SK-N-SH (cell line): Measurements from ENCODE around the gene DOP1B. TPM values are rescaled to one million over a fixed set of nuclear protein-coding genes. Genes with fewer than 3 reads are reported as not detected.
A peak's percentile ranks its signal among the peaks of the same experiment; 100 is the strongest.

Experiments used
- CTCF ChIA-PET: fragments of 300-600, 350-600 bp; formaldehyde crosslinking; extraction: SDS; loops from one replicate; lab custom pipeline; 2021; lab: Yijun Ruan, JAX
- POLR2A ChIA-PET: fragments of 350-600 bp; sonication (Branson Sonifier 250); formaldehyde crosslinking; extraction: SDS; loops from one replicate; lab custom pipeline; 2020; ENCODE audit warnings: antibody characterized with exemption, inconsistent platforms; lab: Yijun Ruan, JAX
- DNase-seq: peaks from one replicate; pipeline ENCODE4 v3.0.0; 2012
- H2AFZ ChIP-seq: fragments of 200-600 bp; sonication (generic); 2 replicates; pipeline ENCODE4 v1.8.1; 2016; ENCODE audit warnings: antibody characterized with exemption, mild to moderate bottlenecking, low read depth
- H3F3A ChIP-seq: fragments of 200-600 bp; sonication (generic); replicated peaks from 2 replicates; pipeline ENCODE3; 2016; ENCODE audit warnings: antibody characterized with exemption, mild to moderate bottlenecking; ENCODE audit not compliant: insufficient read depth
- H3K27ac ChIP-seq, 2 experiments: fragments of 200-500 bp in 1 of 2; fragments of 200-600 bp in 1 of 2; sonication (Bioruptor generic) in 1 of 2; sonication (generic), shearing (Covaris generic) in 1 of 2; 2 replicates each; pipeline versions ENCODE4 v1.5.1 to v1.6.1; 2014 to 2016; ENCODE audit warnings: low read depth in 2 of 2, inconsistent platforms in 1 of 2, low read length in 1 of 2, mild to moderate bottlenecking in 1 of 2, mixed read lengths in 1 of 2
- H3K27me3 ChIP-seq: fragments of 200-600 bp; sonication (generic), shearing (Covaris generic); 2 replicates; pipeline ENCODE4 v1.6.1; 2016; ENCODE audit warnings: mixed run types; ENCODE audit not compliant: insufficient read depth
- H3K36me3 ChIP-seq, 2 experiments: fragments of 200-500 bp in 1 of 2; fragments of 200-600 bp in 1 of 2; sonication (Bioruptor generic) in 1 of 2; sonication (generic) in 1 of 2; replicated peaks in 1 of 2; 2 replicates each; pipeline versions ENCODE3 to v1.5.1; 2014 to 2016; ENCODE audit warnings: low read length in 1 of 2, mild to moderate bottlenecking in 1 of 2; ENCODE audit not compliant: insufficient read depth in 2 of 2, control insufficient read depth in 1 of 2
- H3K4me1 ChIP-seq, 2 experiments: fragments of 200-500 bp in 1 of 2; fragments of 200-600 bp in 1 of 2; sonication (Bioruptor generic) in 1 of 2; sonication (generic), shearing (Covaris generic) in 1 of 2; 2 replicates each; pipeline versions ENCODE4 v1.5.1 to v1.6.1; 2014 to 2016; ENCODE audit warnings: low read depth in 1 of 2, low read length in 1 of 2, mixed run types in 1 of 2; ENCODE audit not compliant: insufficient read depth in 2 of 2, control insufficient read depth in 1 of 2
- H3K4me2 ChIP-seq: fragments of 200-600 bp; sonication (generic), shearing (Covaris generic); 2 replicates; pipeline ENCODE4 v1.6.1; 2017; ENCODE audit warnings: mixed run types
- H3K4me3 ChIP-seq, 2 experiments: fragments of 200-500 bp in 1 of 2; fragments of 200-600 bp in 1 of 2; sonication (Bioruptor generic) in 1 of 2; sonication (generic), shearing (Covaris generic) in 1 of 2; 2 replicates each; pipeline versions ENCODE4 v1.5.1 to v1.8.1; 2014 to 2016; ENCODE audit warnings: low read depth in 2 of 2, inconsistent platforms in 1 of 2, low read length in 1 of 2, mild to moderate bottlenecking in 1 of 2, mixed read lengths in 1 of 2, moderate library complexity in 1 of 2
- H3K79me2 ChIP-seq: fragments of 200-600 bp; sonication (generic); 2 replicates; pipeline ENCODE4 v1.8.1; 2017; ENCODE audit warnings: mild to moderate bottlenecking; ENCODE audit not compliant: insufficient read depth
- H3K9ac ChIP-seq: fragments of 200-600 bp; sonication (generic); 2 replicates; pipeline ENCODE4 v1.6.1; 2017; ENCODE audit warnings: mixed run types
- H3K9me2 ChIP-seq: fragments of 200-600 bp; sonication (generic); 2 replicates; pipeline ENCODE4 v1.6.1; 2017; ENCODE audit warnings: mixed run types
- H3K9me3 ChIP-seq: fragments of 200-600 bp; sonication (generic); 2 replicates; pipeline ENCODE4 v1.6.1; 2017; ENCODE audit warnings: mixed run types, mild to moderate bottlenecking, moderate library complexity
- H4K20me1 ChIP-seq: fragments of 200-600 bp; sonication (generic); 2 replicates; pipeline ENCODE4 v1.6.1; 2017; ENCODE audit warnings: mild to moderate bottlenecking, mixed run types; ENCODE audit not compliant: insufficient read depth
- EP300 ChIP-seq, 2 experiments: IDR thresholded peaks; 2 replicates each; pipeline versions ENCODE4 v1.4.0 to v1.6.1; 2012; ENCODE audit warnings: borderline replicate concordance in 1 of 2, low read depth in 1 of 2, low read length in 1 of 2
- FOXJ3 ChIP-seq: sonication (generic); formaldehyde crosslinking; IDR thresholded peaks from 2 replicates; pipeline ENCODE4 v1.5.1; 2020; ENCODE audit warnings: mild to moderate bottlenecking, missing genetic modification reagents
- FOXM1 ChIP-seq: IDR thresholded peaks from 2 replicates; pipeline ENCODE4 v1.4.0; 2012; ENCODE audit warnings: low read depth, mild to moderate bottlenecking
- MEF2A ChIP-seq: IDR thresholded peaks from 2 replicates; pipeline ENCODE4 v1.4.0; 2012; ENCODE audit warnings: low read depth, borderline replicate concordance
- NFIC ChIP-seq: IDR thresholded peaks from 2 replicates; pipeline ENCODE4 v1.4.0; 2012; ENCODE audit warnings: borderline replicate concordance
- RAD21 ChIP-seq: IDR thresholded peaks from 2 replicates; pipeline ENCODE4 v1.6.1; 2012; ENCODE audit warnings: mild to moderate bottlenecking, low read length
- YY1 ChIP-seq: IDR thresholded peaks from 2 replicates; pipeline ENCODE4 v1.4.0; 2012; ENCODE audit warnings: low read depth, mild to moderate bottlenecking
- ZBTB33 ChIP-seq: IDR thresholded peaks from 2 replicates; pipeline ENCODE4 v1.4.0; 2012; ENCODE audit warnings: low read depth, borderline replicate concordance
- WGBS: methylation state at CpG from one replicate; pipeline ENCODE4 v1.1.6; 2017; ENCODE audit warnings: low lambda C conversion rate; 5-methylcytosine and 5-hydroxymethylcytosine counted together
- polyA plus RNA-seq, 3 experiments: library from polyadenylated mRNA; depleted of rRNA; stranded (reverse); fragments of >200 nt; gene quantifications; 2 replicates each; pipeline ENCODE4 v1.2.3, GENCODE V29; 2012
- TF ChIP-seq, protein P1 (sequence below): fragments of 200-600 bp; sonication (generic); IDR thresholded peaks from 2 replicates; pipeline ENCODE4 v1.6.1; 2017; ENCODE audit warnings: antibody characterized with exemption, mild to moderate bottlenecking, moderate library complexity
- TF ChIP-seq, protein P2 (sequence below): IDR thresholded peaks from 2 replicates; pipeline ENCODE4 v1.4.0; 2012; ENCODE audit warnings: low read depth, borderline replicate concordance

The DOP1B gene
- polyA plus RNA-seq, 1 of the 3 experiments (the other 2 are of a cell fraction): 4.9 TPM

- TF ChIP-seq ZBTB33 (no peak), FOXJ3 (CRISPR knock-in tag) (no peak)
Observed at GRCh38 chr21:36124395-36124794, 32.2 kb upstream of the DOP1B start (continued).

GRCh38 chr21:36125512-36126207, 31.0 kb upstream of the DOP1B start:
- ChIA-PET POLR2A (no interaction called here), CTCF (interaction anchor here (0.6 to 6.8 kb wide), 26 partner anchors 11 to 251 kb away, joined by 3 to 56 read pairs (median 3); partner anchors contain the start of genes CBR1, CBR3 and SETD4)
- TF ChIP-seq, protein P1, sequence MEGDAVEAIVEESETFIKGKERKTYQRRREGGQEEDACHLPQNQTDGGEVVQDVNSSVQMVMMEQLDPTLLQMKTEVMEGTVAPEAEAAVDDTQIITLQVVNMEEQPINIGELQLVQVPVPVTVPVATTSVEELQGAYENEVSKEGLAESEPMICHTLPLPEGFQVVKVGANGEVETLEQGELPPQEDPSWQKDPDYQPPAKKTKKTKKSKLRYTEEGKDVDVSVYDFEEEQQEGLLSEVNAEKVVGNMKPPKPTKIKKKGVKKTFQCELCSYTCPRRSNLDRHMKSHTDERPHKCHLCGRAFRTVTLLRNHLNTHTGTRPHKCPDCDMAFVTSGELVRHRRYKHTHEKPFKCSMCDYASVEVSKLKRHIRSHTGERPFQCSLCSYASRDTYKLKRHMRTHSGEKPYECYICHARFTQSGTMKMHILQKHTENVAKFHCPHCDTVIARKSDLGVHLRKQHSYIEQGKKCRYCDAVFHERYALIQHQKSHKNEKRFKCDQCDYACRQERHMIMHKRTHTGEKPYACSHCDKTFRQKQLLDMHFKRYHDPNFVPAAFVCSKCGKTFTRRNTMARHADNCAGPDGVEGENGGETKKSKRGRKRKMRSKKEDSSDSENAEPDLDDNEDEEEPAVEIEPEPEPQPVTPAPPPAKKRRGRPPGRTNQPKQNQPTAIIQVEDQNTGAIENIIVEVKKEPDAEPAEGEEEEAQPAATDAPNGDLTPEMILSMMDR: peak; percentile 94
- TF ChIP-seq RAD21 (peak; percentile 60), YY1 (no peak), MEF2A (no peak), NFIC (no peak)
- TF ChIP-seq, protein P2, sequence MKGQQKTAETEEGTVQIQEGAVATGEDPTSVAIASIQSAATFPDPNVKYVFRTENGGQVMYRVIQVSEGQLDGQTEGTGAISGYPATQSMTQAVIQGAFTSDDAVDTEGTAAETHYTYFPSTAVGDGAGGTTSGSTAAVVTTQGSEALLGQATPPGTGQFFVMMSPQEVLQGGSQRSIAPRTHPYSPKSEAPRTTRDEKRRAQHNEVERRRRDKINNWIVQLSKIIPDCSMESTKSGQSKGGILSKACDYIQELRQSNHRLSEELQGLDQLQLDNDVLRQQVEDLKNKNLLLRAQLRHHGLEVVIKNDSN: no peak

DNA sequence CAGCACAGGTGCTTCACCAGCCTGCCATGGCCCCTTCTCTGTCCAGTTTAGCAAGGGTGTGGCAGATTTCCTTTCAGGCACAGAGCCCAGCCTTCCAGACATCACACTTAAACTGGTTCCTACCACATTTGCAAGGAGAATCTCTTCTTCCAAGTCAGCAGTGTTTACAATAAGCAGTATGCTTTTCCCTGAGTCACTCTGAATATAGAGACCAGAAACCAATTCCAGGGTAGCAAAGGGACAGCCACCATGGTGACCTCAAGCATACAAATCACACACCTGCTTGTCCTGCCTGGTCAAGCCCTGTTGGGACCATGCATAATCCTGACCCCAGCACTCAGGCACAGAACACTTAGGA, 30.4 kb upstream of the DOP1B start:
- H3K4me3 ChIP-seq: no peak overlapping the region
- H3K79me2 ChIP-seq: no peaks in the 10 kb centered on the region
- no peak for TF ChIP-seq EP300 (IDR thresholded peaks at IDR 0.05; ENCODE audit: borderline replicate concordance in 1 of 2, low read depth in 1 of 2, low read length in 1 of 2)
- no peak for TF ChIP-seq FOXM1
- H4K20me1 ChIP-seq: no peaks in the 10 kb centered on the region
- H2AFZ ChIP-seq: no peak overlapping the region
- no peaks in the 10 kb centered on the region for H3F3A ChIP-seq
- H3K27ac ChIP-seq: no peak overlapping the region
- no peaks in the 10 kb centered on the region for H3K9me3 ChIP-seq
- no peaks in the 10 kb centered on the region for H3K27me3 ChIP-seq
- H3K4me2 ChIP-seq: no peak overlapping the region
- H3K9me2 ChIP-seq: no peaks in the 10 kb centered on the region
- CTCF ChIA-PET: interaction anchor here (0.6 to 6.8 kb wide), 14 partner anchors 10 to 123 kb away, joined by 3 to 56 read pairs (median 6); partner anchors contain the start of genes CBR1 and CBR3
- no peak for DNase-seq
- no peaks in the 10 kb centered on the region for H3K4me1 ChIP-seq
- POLR2A ChIA-PET: no interaction called here
- H3K9ac ChIP-seq: no peak overlapping the region
- H3K36me3 ChIP-seq: no peaks in the 10 kb centered on the region

More at GRCh38 chr21:36125512-36126207, 31.0 kb upstream of the DOP1B start:
- H3K36me3 ChIP-seq: no peaks in the 10 kb centered on the region
- no peaks in the 10 kb centered on the region for H3K27me3 ChIP-seq
- WGBS: 39% methylated on average over 9 of the region's 9 CpGs
- no peaks in the 10 kb centered on the region for H3K9me3 ChIP-seq
- no peak overlapping the region for H3K9ac ChIP-seq
- no peaks in the 10 kb centered on the region for H4K20me1 ChIP-seq
- no peak overlapping the region; a peak in 1 of 4 replicates for H3K4me3 ChIP-seq
- H2AFZ ChIP-seq: no peak overlapping the region
- H3K79me2 ChIP-seq: no peaks in the 10 kb centered on the region
- no peak overlapping the region for H3K27ac ChIP-seq
- H3K4me1 ChIP-seq: no peaks in the 10 kb centered on the region
- H3F3A ChIP-seq: no peaks in the 10 kb centered on the region
- H3K4me2 ChIP-seq: no peak overlapping the region
- H3K9me2 ChIP-seq: no peaks in the 10 kb centered on the region
- DNase-seq: peak; percentile 60
